ENCODE measurements around the gene CRYBA1.

CRYBA1 gene

GRCh38 chr17:29273924-29274323, 27.3 kb downstream of the CRYBA1 start:
- Histone ChIP-seq H3K36me3 (ENCODE audit: control insufficient read depth in 1 of 2, insufficient read depth in 2 of 2, low read depth in 1 of 2, low read length in 2 of 2) (peaks cover 34 to 80% of the 10 kb centered on the region in 2 experiments), H3K27ac (ENCODE audit: low read length, poor library complexity, severe bottlenecking) (no peak overlapping the region), H3K79me1 (replicated peaks; ENCODE audit: low read length, poor library complexity, severe bottlenecking) (no peaks in the 10 kb centered on the region), H2AK5ac (ENCODE audit: low read length, severe bottlenecking) (no peak overlapping the region), H3K9me3 (ENCODE audit: control insufficient read depth, low read length) (no peaks in the 10 kb centered on the region), H3K9ac (ENCODE audit: low read length) (no peak overlapping the region), H4K8ac (ENCODE audit: low read length) (no peak overlapping the region), H3K4me1 (ENCODE audit: control insufficient read depth, insufficient read depth, low read depth, low read length) (peaks cover 4% of the 10 kb centered on the region), H4K91ac (ENCODE audit: low read length) (no peak overlapping the region), H3K4me3 (ENCODE audit: insufficient read depth in 1 of 2, low read depth in 1 of 2, low read length in 2 of 2) (no peak overlapping the region), H3K4me2 (ENCODE audit: low read length, poor library complexity, severe bottlenecking) (no peak overlapping the region), H3K23ac (ENCODE audit: low read length in 2 of 2) (no peak overlapping the region), H2BK5ac (ENCODE audit: low read depth, low read length, poor library complexity, severe bottlenecking) (no peak overlapping the region), H3K18ac (ENCODE audit: low read depth in 1 of 2, low read length in 2 of 2) (no peak overlapping the region), H3K27me3 (ENCODE audit: control insufficient read depth in 1 of 2, insufficient read depth in 1 of 2, low read length in 2 of 2) (no peaks in the 10 kb centered on the region), H3K14ac (ENCODE audit: low read length in 2 of 2) (no peak overlapping the region), H3K4ac (ENCODE audit: low read depth in 1 of 2, low read length in 2 of 2) (no peak overlapping the region), H2BK12ac (ENCODE audit: low read length in 2 of 2) (no peak overlapping the region), H2AFZ (ENCODE audit: low read depth, low read length) (no peak overlapping the region), H2BK120ac (ENCODE audit: low read depth, low read length) (no peak overlapping the region), H2BK15ac (ENCODE audit: low read depth, poor library complexity, severe bottlenecking) (no peak overlapping the region)
- no peak for DNase-seq
- WGBS = no CpG with 5 or more reads among the region's 1 CpG

- Histone ChIP-seq H3K79me1 (replicated peaks; ENCODE audit: low read length, poor library complexity, severe bottlenecking) (no peaks in the 10 kb centered on the region), H3K27me3 (ENCODE audit: control insufficient read depth in 1 of 2, insufficient read depth in 1 of 2, low read length in 2 of 2) (no peaks in the 10 kb centered on the region)
- no peak for DNase-seq
Measured at GRCh38 chr17:29278692-29279091, 32.0 kb downstream of the CRYBA1 start.

GRCh38 chr17:29279397-29280070, 32.9 kb downstream of the CRYBA1 start:
- Histone ChIP-seq H3K4me3 (ENCODE audit: insufficient read depth in 1 of 2, low read depth in 1 of 2, low read length in 2 of 2) (no peak overlapping the region), H3K4me1 (ENCODE audit: control insufficient read depth, insufficient read depth, low read depth, low read length) (peaks cover 8% of the 10 kb centered on the region), H2BK12ac (ENCODE audit: low read length in 2 of 2) (no peak overlapping the region), H2AFZ (ENCODE audit: low read depth, low read length) (no peak overlapping the region), H3K4ac (ENCODE audit: low read depth in 1 of 2, low read length in 2 of 2) (no peak overlapping the region), H3K9ac (ENCODE audit: low read length) (no peak overlapping the region), H4K91ac (ENCODE audit: low read length) (no peak overlapping the region), H3K18ac (ENCODE audit: low read depth in 1 of 2, low read length in 2 of 2) (no peak overlapping the region), H3K27ac (ENCODE audit: low read length, poor library complexity, severe bottlenecking) (no peak overlapping the region), H3K23ac (ENCODE audit: low read length in 2 of 2) (no peak overlapping the region), H2AK5ac (ENCODE audit: low read length, severe bottlenecking) (no peak overlapping the region), H3K27me3 (ENCODE audit: control insufficient read depth in 1 of 2, insufficient read depth in 1 of 2, low read length in 2 of 2) (no peaks in the 10 kb centered on the region), H2BK5ac (ENCODE audit: low read depth, low read length, poor library complexity, severe bottlenecking) (no peak overlapping the region), H3K9me3 (ENCODE audit: control insufficient read depth, low read length) (no peaks in the 10 kb centered on the region), H3K14ac (ENCODE audit: low read length in 2 of 2) (no peak overlapping the region), H2BK120ac (ENCODE audit: low read depth, low read length) (no peak overlapping the region), H4K8ac (ENCODE audit: low read length) (no peak overlapping the region), H3K79me1 (replicated peaks; ENCODE audit: low read length, poor library complexity, severe bottlenecking) (no peaks in the 10 kb centered on the region), H3K4me2 (ENCODE audit: low read length, poor library complexity, severe bottlenecking) (no peak overlapping the region), H3K36me3 (ENCODE audit: control insufficient read depth in 1 of 2, insufficient read depth in 2 of 2, low read depth in 1 of 2, low read length in 2 of 2) (peaks cover 47 to 83% of the 10 kb centered on the region in 2 experiments), H2BK15ac (ENCODE audit: low read depth, poor library complexity, severe bottlenecking) (no peak overlapping the region)
- DNase-seq = no peak
- WGBS = 97% methylated on average over 4 of the region's 5 CpGs

More at GRCh38 chr17:29278692-29279091, 32.0 kb downstream of the CRYBA1 start:
- Histone ChIP-seq H2BK12ac (ENCODE audit: low read length in 2 of 2) (no peak overlapping the region), H3K27ac (ENCODE audit: low read length, poor library complexity, severe bottlenecking) (no peak overlapping the region), H2AFZ (ENCODE audit: low read depth, low read length) (no peak overlapping the region), H2BK5ac (ENCODE audit: low read depth, low read length, poor library complexity, severe bottlenecking) (no peak overlapping the region), H3K9ac (ENCODE audit: low read length) (no peak overlapping the region), H3K18ac (ENCODE audit: low read depth in 1 of 2, low read length in 2 of 2) (no peak overlapping the region), H3K4me3 (ENCODE audit: insufficient read depth in 1 of 2, low read depth in 1 of 2, low read length in 2 of 2) (no peak overlapping the region), H2AK5ac (ENCODE audit: low read length, severe bottlenecking) (no peak overlapping the region), H3K23ac (ENCODE audit: low read length in 2 of 2) (no peak overlapping the region), H4K91ac (ENCODE audit: low read length) (no peak overlapping the region), H3K4me1 (ENCODE audit: control insufficient read depth, insufficient read depth, low read depth, low read length) (peaks cover 8% of the 10 kb centered on the region), H3K9me3 (ENCODE audit: control insufficient read depth, low read length) (no peaks in the 10 kb centered on the region), H3K4me2 (ENCODE audit: low read length, poor library complexity, severe bottlenecking) (no peak overlapping the region), H2BK120ac (ENCODE audit: low read depth, low read length) (no peak overlapping the region), H4K8ac (ENCODE audit: low read length) (no peak overlapping the region), H3K36me3 (ENCODE audit: control insufficient read depth in 1 of 2, insufficient read depth in 2 of 2, low read depth in 1 of 2, low read length in 2 of 2) (peaks cover 51 to 85% of the 10 kb centered on the region in 2 experiments), H3K4ac (ENCODE audit: low read depth in 1 of 2, low read length in 2 of 2) (no peak overlapping the region), H3K14ac (ENCODE audit: low read length in 2 of 2) (no peak overlapping the region), H2BK15ac (ENCODE audit: low read depth, poor library complexity, severe bottlenecking) (no peak overlapping the region)

- H3K79me1 ChIP-seq (replicated peaks; ENCODE audit: low read length, poor library complexity, severe bottlenecking) = no peaks in the 10 kb centered on the region
- H3K36me3 ChIP-seq (ENCODE audit: control insufficient read depth in 1 of 2, insufficient read depth in 2 of 2, low read depth in 1 of 2, low read length in 2 of 2) = peaks cover 51 to 86% of the 10 kb centered on the region in 2 experiments
- no peak overlapping the region for H2BK120ac ChIP-seq (ENCODE audit: low read depth, low read length)
- no peak overlapping the region for H3K23ac ChIP-seq (ENCODE audit: low read length in 2 of 2)
- no peak overlapping the region for H3K4me2 ChIP-seq (ENCODE audit: low read length, poor library complexity, severe bottlenecking)
- H3K4me3 ChIP-seq (ENCODE audit: insufficient read depth in 1 of 2, low read depth in 1 of 2, low read length in 2 of 2) = peak overlapping the region in 1 of 2 experiments; percentile 38
- peak overlapping the region; percentile 42 for H3K9ac ChIP-seq (ENCODE audit: low read length)
- no peak overlapping the region for H3K27ac ChIP-seq (ENCODE audit: low read length, poor library complexity, severe bottlenecking)
- DNase-seq = no peak
- H4K91ac ChIP-seq (ENCODE audit: low read length) = no peak overlapping the region
- H2BK15ac ChIP-seq (ENCODE audit: low read depth, poor library complexity, severe bottlenecking) = no peak overlapping the region
- no peak overlapping the region for H2AFZ ChIP-seq (ENCODE audit: low read depth, low read length)
- no peak overlapping the region for H3K14ac ChIP-seq (ENCODE audit: low read length in 2 of 2)
- H3K9me3 ChIP-seq (ENCODE audit: control insufficient read depth, low read length) = no peaks in the 10 kb centered on the region
- no peak overlapping the region for H4K8ac ChIP-seq (ENCODE audit: low read length)
- no peak overlapping the region for H3K4ac ChIP-seq (ENCODE audit: low read depth in 1 of 2, low read length in 2 of 2)
- H2BK5ac ChIP-seq (ENCODE audit: low read depth, low read length, poor library complexity, severe bottlenecking) = no peak overlapping the region
- peaks cover 6% of the 10 kb centered on the region for H3K4me1 ChIP-seq (ENCODE audit: control insufficient read depth, insufficient read depth, low read depth, low read length)
- no peaks in the 10 kb centered on the region for H3K27me3 ChIP-seq (ENCODE audit: control insufficient read depth in 1 of 2, insufficient read depth in 1 of 2, low read length in 2 of 2)
- WGBS = 98% methylated on average over 4 of the region's 5 CpGs
- no peak overlapping the region for H2BK12ac ChIP-seq (ENCODE audit: low read length in 2 of 2)
- no peak overlapping the region for H3K18ac ChIP-seq (ENCODE audit: low read depth in 1 of 2, low read length in 2 of 2)
- H2AK5ac ChIP-seq (ENCODE audit: low read length, severe bottlenecking) = no peak overlapping the region
Measured at GRCh38 chr17:29283496-29283895, 36.8 kb downstream of the CRYBA1 start.
